ENCODE measurements around the gene RUNX1. TPM values are rescaled to one million over a fixed set of nuclear protein-coding genes. Genes with fewer than 3 reads are reported as not detected.

The RUNX1 gene
- total RNA-seq, 1 donor from 2014 or later: 18.7 TPM

DNA sequence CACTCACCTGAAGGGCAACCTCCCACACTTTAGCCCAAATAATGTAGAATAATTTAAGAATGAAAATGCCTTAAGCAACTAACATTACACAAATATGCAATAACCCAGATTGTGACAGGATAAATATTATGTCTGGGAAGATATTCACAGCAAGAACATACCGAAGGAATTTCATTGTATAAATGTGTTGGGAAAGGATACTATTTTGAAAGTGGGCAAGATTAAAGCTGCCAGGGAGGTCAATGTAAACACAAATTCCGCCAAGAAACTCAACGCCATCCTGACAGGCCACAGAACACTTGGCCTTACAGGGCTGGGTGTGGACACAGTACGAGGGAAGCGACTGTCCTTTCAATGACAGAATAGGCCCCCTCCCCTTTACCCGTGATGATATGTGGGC lies 173.3 kb downstream of the RUNX1 start:
- no peak for DNase-seq (ENCODE audit: low spot score)
- Mint-ChIP-seq H3K36me3 (ENCODE audit: low read depth, unreplicated experiment) (peaks cover 4% of the 10 kb centered on the region), H3K4me3 (ENCODE audit: unreplicated experiment) (no peak overlapping the region), H3K27ac (ENCODE audit: unreplicated experiment) (no peak overlapping the region), H3K27me3 (ENCODE audit: unreplicated experiment) (peaks cover 2% of the 10 kb centered on the region), H3K4me1 (ENCODE audit: unreplicated experiment) (no peaks in the 10 kb centered on the region), H3K9me3 (ENCODE audit: unreplicated experiment) (no peaks in the 10 kb centered on the region)
- TF ChIP-seq, protein P1, sequence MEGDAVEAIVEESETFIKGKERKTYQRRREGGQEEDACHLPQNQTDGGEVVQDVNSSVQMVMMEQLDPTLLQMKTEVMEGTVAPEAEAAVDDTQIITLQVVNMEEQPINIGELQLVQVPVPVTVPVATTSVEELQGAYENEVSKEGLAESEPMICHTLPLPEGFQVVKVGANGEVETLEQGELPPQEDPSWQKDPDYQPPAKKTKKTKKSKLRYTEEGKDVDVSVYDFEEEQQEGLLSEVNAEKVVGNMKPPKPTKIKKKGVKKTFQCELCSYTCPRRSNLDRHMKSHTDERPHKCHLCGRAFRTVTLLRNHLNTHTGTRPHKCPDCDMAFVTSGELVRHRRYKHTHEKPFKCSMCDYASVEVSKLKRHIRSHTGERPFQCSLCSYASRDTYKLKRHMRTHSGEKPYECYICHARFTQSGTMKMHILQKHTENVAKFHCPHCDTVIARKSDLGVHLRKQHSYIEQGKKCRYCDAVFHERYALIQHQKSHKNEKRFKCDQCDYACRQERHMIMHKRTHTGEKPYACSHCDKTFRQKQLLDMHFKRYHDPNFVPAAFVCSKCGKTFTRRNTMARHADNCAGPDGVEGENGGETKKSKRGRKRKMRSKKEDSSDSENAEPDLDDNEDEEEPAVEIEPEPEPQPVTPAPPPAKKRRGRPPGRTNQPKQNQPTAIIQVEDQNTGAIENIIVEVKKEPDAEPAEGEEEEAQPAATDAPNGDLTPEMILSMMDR (IDR thresholded peaks at IDR 0.05; ENCODE audit: unreplicated experiment): no peak

GRCh38 chr21:34874684-34875513 lies 174.2 kb downstream of the RUNX1 start:
- Mint-ChIP-seq H3K9me3 (ENCODE audit: unreplicated experiment) (no peaks in the 10 kb centered on the region), H3K27ac (ENCODE audit: unreplicated experiment) (no peak overlapping the region), H3K4me3 (ENCODE audit: unreplicated experiment) (no peak overlapping the region), H3K27me3 (ENCODE audit: unreplicated experiment) (peaks cover 2% of the 10 kb centered on the region), H3K4me1 (ENCODE audit: unreplicated experiment) (no peaks in the 10 kb centered on the region), H3K36me3 (ENCODE audit: low read depth, unreplicated experiment) (peaks cover 3% of the 10 kb centered on the region)
- no peak for DNase-seq (ENCODE audit: low spot score)
- TF ChIP-seq, protein P1 (IDR thresholded peaks at IDR 0.05; ENCODE audit: unreplicated experiment): no peak

- Mint-ChIP-seq H3K4me3 (ENCODE audit: unreplicated experiment) (no peak overlapping the region), H3K9me3 (ENCODE audit: unreplicated experiment) (no peaks in the 10 kb centered on the region), H3K36me3 (ENCODE audit: low read depth, unreplicated experiment) (peaks cover 3% of the 10 kb centered on the region), H3K27ac (ENCODE audit: unreplicated experiment) (no peak overlapping the region), H3K4me1 (ENCODE audit: unreplicated experiment) (peaks cover 11% of the 10 kb centered on the region), H3K27me3 (ENCODE audit: unreplicated experiment) (peaks cover 9% of the 10 kb centered on the region)
- DNase-seq (ENCODE audit: low spot score): no peak
- TF ChIP-seq, protein P1 (IDR thresholded peaks at IDR 0.05; ENCODE audit: unreplicated experiment): no peak
Observed at GRCh38 chr21:34871026-34871908, 177.8 kb downstream of the RUNX1 start.

GRCh38 chr21:34870246-34870645 lies 178.9 kb downstream of the RUNX1 start:
- H3K4me3 Mint-ChIP-seq (ENCODE audit: unreplicated experiment): no peak overlapping the region
- peaks cover 11% of the 10 kb centered on the region for H3K27me3 Mint-ChIP-seq (ENCODE audit: unreplicated experiment)
- peaks cover 20% of the 10 kb centered on the region for H3K4me1 Mint-ChIP-seq (ENCODE audit: unreplicated experiment)
- no peaks in the 10 kb centered on the region for H3K9me3 Mint-ChIP-seq (ENCODE audit: unreplicated experiment)
- no peak for DNase-seq (ENCODE audit: low spot score)
- TF ChIP-seq, protein P1 (IDR thresholded peaks at IDR 0.05; ENCODE audit: unreplicated experiment): no peak
- peaks cover 6% of the 10 kb centered on the region for H3K36me3 Mint-ChIP-seq (ENCODE audit: low read depth, unreplicated experiment)
- no peak overlapping the region for H3K27ac Mint-ChIP-seq (ENCODE audit: unreplicated experiment)
